Dermis microvascular lymphatic vessel endothelial cell (primary cell): ENCODE measurements around the gene SDHAF2. TPM values are rescaled to one million over a fixed set of nuclear protein-coding genes. Genes with fewer than 3 reads are reported as not detected.
"Not testable (repeated sequence)": the region's sequence is repeated elsewhere in the genome, so short reads cannot be mapped to it uniquely, and the experiment has no call there.

Source experiments
- DNase-seq, 2 donors: peaks; one replicate each; pipeline versions ENCODE4 v3.0.0 to v3.0.0-alpha.2; 2010; ENCODE audit warnings: low read depth in 2 of 2
- total RNA-seq: library from RNA; depleted of rRNA; stranded (reverse); fragments of >200 nt; gene quantifications from 2 replicates; pipeline ENCODE4 v1.2.1, GENCODE V29; 2014

The SDHAF2 gene
- total RNA-seq, 1 donor from 2014 or later = 50.7 TPM

DNA sequence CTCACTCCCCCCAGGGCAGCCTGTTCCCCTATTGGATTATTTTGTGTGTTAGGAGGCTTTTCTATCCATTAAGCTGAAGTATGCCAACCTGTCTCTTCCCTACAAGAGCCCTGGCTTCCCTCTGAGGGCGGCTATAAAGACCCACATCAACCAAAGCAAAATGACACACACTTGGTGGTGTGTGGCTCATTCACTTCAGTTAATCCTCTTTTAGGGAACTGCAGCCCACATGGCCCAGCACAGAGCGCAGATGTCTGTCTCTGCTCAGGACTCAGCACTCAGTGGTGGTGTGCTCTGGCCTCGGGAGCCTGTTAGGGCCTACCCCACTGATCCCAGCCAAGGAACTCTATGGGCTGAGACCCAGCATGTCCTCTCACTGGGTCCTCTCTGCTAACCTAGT lies 46.4 kb downstream of the SDHAF2 start:
- DNase-seq = no peak

DNA sequence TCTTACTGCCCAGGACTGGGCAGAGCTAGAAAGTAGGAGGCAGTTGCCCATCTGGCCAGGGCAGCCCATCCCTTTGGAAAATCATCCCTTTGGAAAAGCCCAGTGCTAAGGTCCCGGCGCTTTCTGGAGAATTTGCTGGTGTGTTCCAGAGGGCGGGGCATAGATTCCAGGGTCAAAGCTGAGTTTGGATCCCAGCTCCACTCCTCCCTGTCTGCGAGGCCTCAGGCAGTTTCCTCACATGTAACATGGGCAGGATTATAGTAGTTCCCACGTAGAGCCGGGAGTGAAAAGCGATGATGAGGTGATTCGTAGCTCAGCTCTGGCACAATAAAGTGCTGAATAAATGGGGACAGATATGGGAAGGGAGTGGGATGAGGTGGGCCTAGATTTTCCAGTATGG lies 47.2 kb downstream of the SDHAF2 start:
- DNase-seq = no peak

- peak in 1 of 2 donors; percentile 32 for DNase-seq
These were observed 47.8 kb downstream of the SDHAF2 start for GRCh38 chr11:61477727-61478148.

GRCh38 chr11:61479360-61480058 lies 49.6 kb downstream of the SDHAF2 start:
- DNase-seq = not testable (repeated sequence)

GRCh38 chr11:61480261-61480993 lies 50.5 kb downstream of the SDHAF2 start:
- DNase-seq = no peak

DNA sequence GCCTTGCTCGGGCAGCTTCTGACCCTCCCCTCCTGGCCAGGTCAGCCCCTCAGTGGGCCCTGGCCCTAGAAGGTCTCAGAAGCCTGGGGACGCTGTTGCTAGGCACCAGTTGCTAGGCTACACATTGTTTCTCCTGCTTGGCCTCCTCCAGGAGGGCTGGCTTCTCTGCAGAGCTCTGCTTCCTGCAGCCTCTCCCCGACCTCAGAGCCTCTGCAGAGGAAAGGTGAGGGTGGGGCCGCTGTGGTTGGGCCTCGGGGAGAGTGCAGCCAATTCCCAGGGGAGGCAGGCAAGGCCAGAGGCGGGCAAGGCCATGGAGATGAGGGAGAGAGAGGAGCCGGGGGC lies 51.0 kb downstream of the SDHAF2 start:
- peak in 1 of 2 donors; percentile 12 for DNase-seq

GRCh38 chr11:61481806-61482205 lies 51.9 kb downstream of the SDHAF2 start:
- no peak for DNase-seq

DNA sequence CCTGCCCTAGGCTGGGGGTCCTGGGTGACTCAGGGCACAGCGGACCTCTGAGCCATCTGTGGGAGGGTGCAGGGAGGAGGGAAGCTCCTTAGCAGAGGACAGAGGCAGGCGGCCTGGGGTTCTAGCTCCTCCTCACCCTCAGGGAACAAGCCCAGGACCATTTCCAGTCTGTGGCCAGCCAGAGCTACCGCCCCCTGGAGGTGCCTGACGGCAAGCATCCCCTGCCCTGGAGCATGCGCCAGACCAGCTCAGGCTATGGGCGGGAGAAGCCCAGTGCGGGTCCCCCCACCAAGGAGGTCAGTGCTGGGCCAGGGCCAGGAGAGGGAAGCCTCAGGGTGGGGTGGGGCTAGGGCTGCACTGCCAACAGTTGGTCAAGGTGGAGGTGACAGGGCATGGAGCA lies 52.6 kb downstream of the SDHAF2 start:
- peak in 1 of 2 donors; percentile 9 for DNase-seq

- no peak for DNase-seq
These were observed 54.6 kb downstream of the SDHAF2 start for GRCh38 chr11:61484541-61484940.

DNA sequence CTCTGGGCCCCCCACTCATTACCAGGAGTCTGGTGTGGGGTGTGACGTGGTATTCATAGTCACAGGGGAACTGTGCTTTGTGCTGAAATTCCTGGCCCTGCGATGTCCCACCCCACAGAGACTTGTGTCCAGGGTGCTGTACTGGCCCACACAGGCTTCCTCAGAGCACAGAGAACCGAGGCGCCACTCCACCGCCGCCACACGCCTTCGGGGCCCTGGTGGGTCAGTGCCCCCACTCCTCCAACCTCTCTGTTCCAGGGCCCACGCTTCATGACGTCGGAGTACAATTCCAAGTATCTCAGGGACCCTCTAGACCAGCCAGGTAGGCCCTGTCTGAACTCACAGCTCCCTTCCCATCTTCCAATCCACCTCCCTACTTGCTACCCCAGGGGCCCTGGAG lies 55.2 kb downstream of the SDHAF2 start:
- DNase-seq = no peak

DNA sequence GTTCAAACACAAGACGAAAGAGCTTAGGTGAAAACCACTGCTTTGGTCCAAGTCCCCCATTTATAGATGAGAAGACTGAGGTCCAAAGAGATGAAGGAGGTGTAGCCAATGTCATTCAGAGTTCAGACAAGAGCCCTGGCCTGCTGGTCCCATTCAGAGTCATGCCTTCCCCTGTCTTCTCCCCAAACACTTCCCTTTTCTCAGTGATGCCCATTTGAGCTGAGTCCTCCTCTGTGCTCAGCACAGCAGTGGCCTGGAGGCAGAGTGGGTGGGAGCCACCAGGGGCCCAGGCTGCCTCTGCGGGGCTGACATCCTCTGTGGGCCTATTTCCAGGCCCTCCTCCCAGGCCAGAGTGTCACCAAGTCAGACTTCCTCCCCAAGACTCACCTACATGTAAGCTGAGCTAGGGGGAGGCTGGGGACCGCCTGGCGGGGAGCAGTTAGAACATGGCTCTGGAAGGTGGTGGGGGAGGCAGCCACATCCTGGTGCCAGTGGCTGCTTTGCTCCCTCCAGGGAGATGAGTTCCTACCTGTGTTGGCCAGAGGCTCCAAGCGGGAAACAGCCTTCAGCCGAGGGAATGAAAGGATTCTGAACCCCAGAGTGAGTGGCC lies 56.2 kb downstream of the SDHAF2 start:
- DNase-seq = no peak

- DNase-seq = no peak
These were observed 56.9 kb downstream of the SDHAF2 start for GRCh38 chr11:61486779-61487178.

GRCh38 chr11:61487342-61488025 lies 57.6 kb downstream of the SDHAF2 start:
- DNase-seq = no peak

- no peak for DNase-seq
These were observed 58.8 kb downstream of the SDHAF2 start for GRCh38 chr11:61488651-61489291.

DNA sequence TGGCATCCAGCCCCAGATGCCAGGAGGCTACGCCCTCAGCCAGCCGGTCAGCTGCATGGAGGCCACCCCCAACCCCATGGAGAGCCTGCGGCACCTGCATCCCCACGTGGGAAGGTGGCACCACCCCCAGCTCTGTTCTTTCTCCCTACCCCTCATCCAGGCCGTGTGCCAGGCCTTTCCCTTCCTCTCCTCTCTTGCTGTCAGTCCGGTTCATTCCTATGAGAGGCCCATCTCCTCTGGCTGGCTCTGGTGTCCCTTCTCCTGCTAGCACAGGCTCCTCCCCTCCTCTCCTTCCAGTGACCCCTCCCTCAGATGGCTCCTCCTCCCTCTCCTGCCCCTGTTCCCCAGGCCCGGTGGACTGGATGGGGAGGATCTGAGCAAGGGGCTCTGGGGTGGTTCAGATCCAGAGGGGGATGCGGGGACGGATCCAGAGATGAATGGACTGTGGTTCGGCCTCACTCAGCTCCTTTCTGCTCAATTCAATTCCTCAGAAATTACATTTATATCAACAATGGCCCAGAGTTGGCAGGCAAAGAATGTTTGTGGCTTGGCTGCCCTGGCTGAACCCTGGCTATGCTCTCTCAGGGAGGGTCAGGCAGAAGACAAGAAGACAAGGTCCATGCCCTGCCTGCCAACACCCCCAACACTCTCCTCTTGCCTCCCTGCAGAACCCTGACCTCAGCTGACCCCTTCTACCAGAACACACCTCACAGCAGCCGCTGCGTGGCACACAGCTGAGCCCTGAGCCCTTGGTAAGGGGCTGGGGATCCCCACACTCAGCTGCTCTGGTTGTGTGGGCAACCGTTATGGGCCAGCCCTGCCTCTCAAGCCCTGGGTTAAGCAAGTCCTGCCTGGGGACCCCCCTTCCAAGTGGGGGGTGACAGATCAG lies 60.2 kb downstream of the SDHAF2 start:
- no peak for DNase-seq

DNA sequence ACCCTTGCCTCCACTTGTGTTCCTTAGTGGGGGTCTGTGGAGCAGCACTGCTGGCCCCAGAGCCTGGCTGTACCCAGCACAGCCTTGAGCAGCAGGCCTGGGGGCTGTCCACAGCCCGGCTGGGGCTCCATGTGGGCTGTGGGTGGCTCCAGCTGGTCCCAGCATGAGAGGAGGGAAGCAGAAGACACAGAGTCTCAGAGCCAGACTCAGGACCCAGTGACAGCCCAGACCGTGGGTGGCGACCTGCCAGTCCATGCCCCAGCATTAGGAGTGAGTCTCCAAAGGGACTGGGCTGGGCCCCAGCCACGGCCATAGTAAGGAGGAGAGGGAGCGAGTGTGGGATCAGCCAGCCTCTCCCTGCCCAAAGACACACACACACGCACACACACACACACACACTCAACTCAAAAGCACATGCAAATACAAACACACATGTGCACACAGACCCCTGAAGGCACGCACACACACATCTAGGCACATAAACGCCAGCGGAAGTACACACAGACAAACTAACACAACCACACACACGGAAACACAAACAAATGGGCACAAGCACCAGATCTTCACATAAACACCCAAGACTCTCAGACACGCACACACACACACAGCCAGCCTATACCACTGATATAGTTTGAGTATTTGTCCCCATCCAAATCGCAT lies 61.9 kb downstream of the SDHAF2 start:
- DNase-seq = no peak

GRCh38 chr11:61494381-61494961 lies 64.5 kb downstream of the SDHAF2 start:
- no peak for DNase-seq

DNA sequence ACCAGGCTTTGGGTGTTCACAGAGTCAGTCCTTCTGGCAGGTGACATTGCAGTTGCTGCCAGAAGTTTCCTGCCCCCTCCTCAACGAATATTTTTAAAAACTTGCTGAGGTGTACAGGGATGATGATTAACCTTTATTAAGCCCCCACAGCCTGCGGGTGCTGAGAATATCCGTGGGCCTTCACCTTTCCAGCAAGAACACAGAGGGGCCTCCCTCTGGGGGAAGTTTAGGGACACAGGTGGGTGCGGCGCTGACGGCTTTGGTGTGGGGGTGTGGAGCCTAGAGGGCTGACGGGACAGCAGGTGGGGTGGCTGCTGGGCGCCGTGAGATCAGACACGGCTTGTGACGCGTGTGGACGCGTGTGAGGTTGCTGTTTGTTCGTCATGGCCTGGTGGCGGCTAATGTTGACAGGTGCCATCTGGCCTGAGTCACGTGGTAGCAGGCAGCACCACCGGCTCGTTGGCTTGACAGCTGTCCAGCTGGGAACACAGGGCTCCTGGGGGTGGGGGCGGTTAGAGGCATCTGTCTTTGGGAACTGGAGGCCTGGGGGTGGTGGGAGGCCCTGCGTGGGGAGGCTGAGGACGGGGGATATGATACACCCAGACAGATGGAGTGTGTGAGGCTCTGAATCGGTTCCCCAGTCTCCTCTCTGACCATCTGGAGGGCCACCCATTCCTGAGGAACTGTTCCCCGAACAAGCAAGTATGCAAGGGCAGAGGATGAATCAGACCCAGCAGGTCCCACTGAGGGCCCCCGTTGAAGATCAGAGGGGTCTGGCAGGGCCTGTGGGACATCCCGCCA lies 66.1 kb downstream of the SDHAF2 start:
- DNase-seq = no peak
